Endothelial cell of umbilical vein (primary cell): ENCODE data around the gene ATP4A. TPM values are rescaled to one million over a fixed set of nuclear protein-coding genes. Genes with fewer than 3 reads are reported as not detected.

Experiments used
- BruUV-seq: library from RNA; stranded (reverse); fragments of 400-500 nt; replicated peaks from 2 replicates; lab custom pipeline; 2021; lab: Mats Ljungman, UMichigan
- CTCF ChIA-PET: fragments of 300-600, 350-600 bp; sonication (Branson Sonifier 250); formaldehyde crosslinking; loops from one replicate; lab custom pipeline; 2021; ENCODE audit warnings: antibody characterized with exemption, inconsistent platforms; lab: Charles Lee
- POLR2A ChIA-PET: fragments of 300-600, 350-600 bp; sonication (Branson Sonifier 250); formaldehyde crosslinking; loops from one replicate; lab custom pipeline; 2021; ENCODE audit warnings: antibody characterized with exemption, inconsistent platforms; lab: Charles Lee
- DNase-seq: peaks from one replicate; pipeline ENCODE4 v3.0.0-alpha.2; 2011; ENCODE audit warnings: low read depth, low spot score
- FAIRE-seq: peaks from 2 replicates; lab custom pipeline; 2011; peaks lifted over from hg19 to GRCh38; lab: Jason Lieb, UNC
- H2AFZ ChIP-seq: 2 replicates; pipeline ENCODE4 v1.6.0; 2012; ENCODE audit warnings: low read depth, low read length, control low read depth, inconsistent platforms
- H3K27ac ChIP-seq: 2 replicates; pipeline ENCODE4 v1.5.1; 2011; ENCODE audit warnings: low read depth, mild to moderate bottlenecking, control low read depth, low read length, moderate library complexity; ENCODE audit not compliant: insufficient read depth
- H3K27me3 ChIP-seq, 2 experiments: 2 replicates each; pipeline versions ENCODE4 v1.6.0 to v1.6.1; 2011; ENCODE audit warnings: low read length in 2 of 2, mixed read lengths in 1 of 2; ENCODE audit not compliant: control insufficient read depth in 2 of 2, insufficient read depth in 2 of 2
- H3K36me3 ChIP-seq, 2 experiments: 2 replicates in 1 of 2; 3 replicates in 1 of 2; pipeline ENCODE4 v1.5.1; 2011; ENCODE audit warnings: low read length in 2 of 2, mild to moderate bottlenecking in 1 of 2, moderate library complexity in 1 of 2; ENCODE audit not compliant: control insufficient read depth in 2 of 2, insufficient read depth in 2 of 2; ENCODE audit errors: extremely low read depth in 1 of 2
- H3K4me1 ChIP-seq: 3 replicates; pipeline ENCODE4 v1.5.1; 2011; ENCODE audit warnings: mild to moderate bottlenecking, low read length; ENCODE audit not compliant: control insufficient read depth, insufficient read depth; ENCODE audit errors: extremely low read depth
- H3K4me2 ChIP-seq: 2 replicates; pipeline ENCODE4 v1.6.1; 2011; ENCODE audit warnings: low read length, control low read depth, mixed read lengths; ENCODE audit not compliant: insufficient read depth
- H3K4me3 ChIP-seq, 3 experiments: fragments of 200-600 bp in 1 of 3; sonication (generic), shearing (Covaris generic) in 1 of 3; replicated peaks in 1 of 3; 2 replicates each; pipeline ENCODE4 v1.5.1; 2011 to 2016; ENCODE audit warnings: control low read depth in 3 of 3, low read length in 3 of 3, mild to moderate bottlenecking in 2 of 3, inconsistent platforms in 1 of 3, low read depth in 1 of 3, moderate library complexity in 1 of 3; ENCODE audit not compliant: insufficient read depth in 1 of 3
- H3K79me2 ChIP-seq: 2 replicates; pipeline ENCODE4 v1.6.0; 2012; ENCODE audit warnings: low read length, inconsistent platforms; ENCODE audit not compliant: control insufficient read depth, insufficient read depth
- H3K9ac ChIP-seq: replicated peaks from 2 replicates; pipeline ENCODE3; 2011; ENCODE audit warnings: low read length, control low read depth; ENCODE audit not compliant: insufficient read depth; ENCODE audit errors: extremely low read depth
- H3K9me1 ChIP-seq: replicated peaks from 3 replicates; pipeline ENCODE4 v1.6.0; 2011; ENCODE audit warnings: mild to moderate bottlenecking, low read length; ENCODE audit not compliant: control insufficient read depth, insufficient read depth; ENCODE audit errors: extremely low read depth
- H3K9me3 ChIP-seq: replicated peaks from 2 replicates; pipeline ENCODE4 v1.5.1; 2012; ENCODE audit warnings: low read length, inconsistent platforms; ENCODE audit not compliant: control insufficient read depth, insufficient read depth
- H4K20me1 ChIP-seq: replicated peaks from 2 replicates; pipeline ENCODE3; 2011; ENCODE audit warnings: mild to moderate bottlenecking, low read length; ENCODE audit not compliant: control insufficient read depth, insufficient read depth; ENCODE audit errors: extremely low read depth
- EZH2 ChIP-seq: IDR thresholded peaks from 2 replicates; pipeline ENCODE4 v1.6.1; 2012; ENCODE audit warnings: borderline replicate concordance, low read depth, mild to moderate bottlenecking, moderate library complexity, low read length, inconsistent platforms; ENCODE audit not compliant: severe bottlenecking
- FOS ChIP-seq: IDR thresholded peaks from 2 replicates; pipeline ENCODE4 v1.6.1; 2011; ENCODE audit warnings: mild to moderate bottlenecking, low read length, moderate library complexity, borderline replicate concordance; ENCODE audit not compliant: insufficient read depth
- GATA2 ChIP-seq: IDR thresholded peaks from 2 replicates; pipeline ENCODE4 v1.7.0; 2011; ENCODE audit warnings: low read depth, mild to moderate bottlenecking, moderate library complexity, mixed read lengths, low read length; ENCODE audit not compliant: insufficient read length, insufficient read depth
- JUN ChIP-seq: IDR thresholded peaks from 2 replicates; pipeline ENCODE4 v1.6.1; 2011; ENCODE audit warnings: borderline replicate concordance, low read depth; ENCODE audit not compliant: insufficient read length, insufficient read depth
- MYC ChIP-seq: IDR thresholded peaks from one replicate; pipeline ENCODE4 v1.6.1; 2011; ENCODE audit warnings: mild to moderate bottlenecking, low read depth, low read length
- POLR2A ChIP-seq: IDR thresholded peaks from 2 replicates; pipeline ENCODE4 v1.6.1; 2012; ENCODE audit warnings: low read depth, mild to moderate bottlenecking, control low read depth, low read length
- POLR2AphosphoS5 ChIP-seq: IDR thresholded peaks from 2 replicates; pipeline ENCODE4 v1.6.1; 2012; ENCODE audit warnings: low read depth, mild to moderate bottlenecking, control low read depth, low read length, moderate library complexity; ENCODE audit not compliant: insufficient read depth
- dilution Hi-C: fragments of 300-500 bp; cut with MboI; formaldehyde crosslinking; loops from one replicate; pipeline ENCODE4 v1.15.0; 2019; ENCODE audit warnings: low sequenced_read_pairs; ENCODE audit not compliant: extremely low pct_ligation_motif_present
- intact Hi-C: fragments of 100-400 bp; cut with micrococcal nuclease; formaldehyde crosslinking; loops from one replicate; pipeline ENCODE4 v1.10.0; 2022
- polyA plus RNA-seq, 4 experiments: library from polyadenylated mRNA; depleted of rRNA in 3 of 4; stranded (reverse) in 3 of 4; unstranded in 1 of 4; fragments of >200 nt; gene quantifications; 2 replicates each; pipeline versions ENCODE4 v1.2.1 to v1.2.3, GENCODE V29; 2011 to 2012; ENCODE audit warnings: missing spikeins in 1 of 4
- total RNA-seq: library from RNA; stranded (reverse); gene quantifications from 2 replicates; pipeline ENCODE4 v1.2.3, GENCODE V29; 2021
- TF ChIP-seq, protein P1 (sequence below), 2 donors: IDR thresholded peaks; 1 replicate in 1 of 2; 2 replicates in 1 of 2; pipeline ENCODE4 v1.5.1; 2011; ENCODE audit warnings: low read length in 2 of 2, mild to moderate bottlenecking in 2 of 2, moderate library complexity in 2 of 2, control low read depth in 1 of 2, inconsistent platforms in 1 of 2, low read depth in 1 of 2; ENCODE audit not compliant: insufficient read depth in 1 of 2; ENCODE audit errors: extremely low read depth in 1 of 2
- TF ChIP-seq, protein P2 (sequence below): IDR thresholded peaks from 2 replicates; pipeline ENCODE4 v1.6.1; 2011; ENCODE audit not compliant: insufficient read depth, insufficient read length

The ATP4A gene
- total and polyA plus RNA-seq, 2 donors (not counting 3 experiments of a cell fraction or from before 2014, with no cell fraction given): not detected

DNA sequence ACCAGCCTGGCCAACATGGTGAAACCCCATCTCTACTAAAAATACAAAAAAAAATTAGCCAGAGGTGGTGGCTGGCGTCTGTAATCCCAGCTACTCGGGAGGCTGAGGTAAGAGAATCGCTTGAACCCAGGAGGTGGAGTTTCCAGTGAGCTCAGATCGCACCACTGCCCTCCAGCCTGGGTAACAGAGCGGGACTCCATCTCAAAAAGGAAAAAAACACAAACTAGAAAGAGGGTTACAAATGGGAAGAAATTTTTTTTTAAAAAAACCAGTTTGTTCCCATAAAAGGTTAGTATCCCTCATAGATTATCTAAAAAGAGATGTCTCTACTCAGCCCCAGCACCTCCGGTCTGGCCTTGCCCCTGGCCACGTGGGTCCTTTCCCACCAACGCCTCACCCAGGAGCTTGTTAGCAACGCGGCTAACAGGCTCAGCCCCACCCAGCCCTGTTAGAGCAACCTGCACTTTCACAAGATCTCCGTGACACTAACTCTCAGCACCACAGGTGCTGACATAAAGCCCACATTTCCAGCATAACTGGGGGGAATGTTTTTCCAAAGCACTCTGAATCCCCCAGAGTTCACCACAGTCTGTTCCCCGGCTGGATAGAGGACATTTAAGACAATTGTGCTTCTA is 54.3 kb downstream of the ATP4A start:
- H2AFZ ChIP-seq: no peak overlapping the region
- dilution Hi-C loops (no loop called here), intact Hi-C loops (no loop called here)
- H3K9ac ChIP-seq: no peak overlapping the region
- H4K20me1 ChIP-seq: no peaks in the 10 kb centered on the region
- ChIA-PET POLR2A (no interaction called here), CTCF (interaction anchor here (0.9 to 4.0 kb wide), 10 partner anchors 8 to 311 kb away, joined by 3 to 28 read pairs (median 5); no protein-coding TSS in a partner anchor)
- TF ChIP-seq GATA2 (no peak), POLR2AphosphoS5 (no peak), EZH2 (no peak), POLR2A (no peak), MYC (no peak), JUN (no peak)
- H3K36me3 ChIP-seq: no peaks in the 10 kb centered on the region
- no peak overlapping the region for H3K4me2 ChIP-seq
- DNase-seq (no peak), FAIRE-seq (no peak)
- BruUV-seq: no TSS peak
- H3K27me3 ChIP-seq: peaks cover 29 to 35% of the 10 kb centered on the region in 2 experiments
- no peak overlapping the region for H3K4me3 ChIP-seq
- no peaks in the 10 kb centered on the region for H3K79me2 ChIP-seq
- no peaks in the 10 kb centered on the region for H3K9me3 ChIP-seq
- H3K4me1 ChIP-seq: no peaks in the 10 kb centered on the region
- no peak overlapping the region for H3K27ac ChIP-seq
- no peaks in the 10 kb centered on the region for H3K9me1 ChIP-seq

DNA sequence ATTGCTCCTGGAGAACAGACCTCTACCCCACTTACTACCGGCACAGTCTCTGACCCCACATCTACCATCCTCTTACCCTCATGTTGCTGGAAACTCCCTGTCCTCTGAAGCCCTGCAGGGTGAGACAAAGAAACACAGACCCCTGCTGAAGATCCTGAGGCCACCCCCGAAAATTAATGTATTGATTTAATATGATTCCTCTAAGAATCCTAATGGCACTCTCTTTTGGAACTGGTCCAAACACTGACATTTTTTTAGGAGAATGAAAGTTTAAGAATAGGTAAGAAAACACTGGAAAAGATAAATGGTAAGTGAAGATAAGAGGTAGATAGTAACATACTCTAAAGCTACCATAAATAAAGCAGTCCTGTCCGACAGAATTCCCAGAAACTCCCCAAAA is 55.3 kb downstream of the ATP4A start:
- intact Hi-C loops: no loop called here
- ChIA-PET CTCF (interaction anchor here (4.0 kb wide), 1 partner anchor 13 kb away, joined by 28 read pairs; no protein-coding TSS in a partner anchor), POLR2A (no interaction called here)
- no peaks in the 10 kb centered on the region for H3K36me3 ChIP-seq
- H3K9me1 ChIP-seq: no peaks in the 10 kb centered on the region
- H3K27ac ChIP-seq: no peak overlapping the region
- H4K20me1 ChIP-seq: no peaks in the 10 kb centered on the region
- BruUV-seq: no TSS peak
- DNase-seq (no peak), FAIRE-seq (no peak)
- no peak overlapping the region for H3K4me3 ChIP-seq
- no peaks in the 10 kb centered on the region for H3K79me2 ChIP-seq
- peaks cover 29 to 31% of the 10 kb centered on the region in 2 experiments for H3K27me3 ChIP-seq
- dilution Hi-C loops: no loop called here
- H3K4me1 ChIP-seq: no peaks in the 10 kb centered on the region
- no peak overlapping the region for H3K4me2 ChIP-seq
- TF ChIP-seq MYC: no peak
- no peak for TF ChIP-seq POLR2AphosphoS5
- TF ChIP-seq GATA2: no peak
- TF ChIP-seq JUN: no peak
- TF ChIP-seq, protein P1, sequence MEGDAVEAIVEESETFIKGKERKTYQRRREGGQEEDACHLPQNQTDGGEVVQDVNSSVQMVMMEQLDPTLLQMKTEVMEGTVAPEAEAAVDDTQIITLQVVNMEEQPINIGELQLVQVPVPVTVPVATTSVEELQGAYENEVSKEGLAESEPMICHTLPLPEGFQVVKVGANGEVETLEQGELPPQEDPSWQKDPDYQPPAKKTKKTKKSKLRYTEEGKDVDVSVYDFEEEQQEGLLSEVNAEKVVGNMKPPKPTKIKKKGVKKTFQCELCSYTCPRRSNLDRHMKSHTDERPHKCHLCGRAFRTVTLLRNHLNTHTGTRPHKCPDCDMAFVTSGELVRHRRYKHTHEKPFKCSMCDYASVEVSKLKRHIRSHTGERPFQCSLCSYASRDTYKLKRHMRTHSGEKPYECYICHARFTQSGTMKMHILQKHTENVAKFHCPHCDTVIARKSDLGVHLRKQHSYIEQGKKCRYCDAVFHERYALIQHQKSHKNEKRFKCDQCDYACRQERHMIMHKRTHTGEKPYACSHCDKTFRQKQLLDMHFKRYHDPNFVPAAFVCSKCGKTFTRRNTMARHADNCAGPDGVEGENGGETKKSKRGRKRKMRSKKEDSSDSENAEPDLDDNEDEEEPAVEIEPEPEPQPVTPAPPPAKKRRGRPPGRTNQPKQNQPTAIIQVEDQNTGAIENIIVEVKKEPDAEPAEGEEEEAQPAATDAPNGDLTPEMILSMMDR (IDR thresholded peaks at IDR 0.05; ENCODE audit: extremely low read depth in 1 of 2, insufficient read depth in 1 of 2, low read depth in 1 of 2, low read length in 2 of 2): no peak
- TF ChIP-seq EZH2: no peak
- TF ChIP-seq POLR2A: no peak
- no peak for TF ChIP-seq FOS
- TF ChIP-seq, protein P2, sequence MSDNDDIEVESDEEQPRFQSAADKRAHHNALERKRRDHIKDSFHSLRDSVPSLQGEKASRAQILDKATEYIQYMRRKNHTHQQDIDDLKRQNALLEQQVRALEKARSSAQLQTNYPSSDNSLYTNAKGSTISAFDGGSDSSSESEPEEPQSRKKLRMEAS: no peak
- no peak overlapping the region for H3K9ac ChIP-seq
- no peak overlapping the region for H2AFZ ChIP-seq
- H3K9me3 ChIP-seq: no peaks in the 10 kb centered on the region
